Measurements from ENCODE around the gene DUT.

DUT gene

GRCh38 chr15:48309740-48310139, 21.5 kb upstream of the DUT start:
- TF ChIP-seq CTCF (IDR thresholded peaks at IDR 0.05; ENCODE audit: insufficient read depth, missing control alignments), result no peak
- no peak for FAIRE-seq
- no peak for DNase-seq (ENCODE audit: insufficient read length, low spot score)

DNA sequence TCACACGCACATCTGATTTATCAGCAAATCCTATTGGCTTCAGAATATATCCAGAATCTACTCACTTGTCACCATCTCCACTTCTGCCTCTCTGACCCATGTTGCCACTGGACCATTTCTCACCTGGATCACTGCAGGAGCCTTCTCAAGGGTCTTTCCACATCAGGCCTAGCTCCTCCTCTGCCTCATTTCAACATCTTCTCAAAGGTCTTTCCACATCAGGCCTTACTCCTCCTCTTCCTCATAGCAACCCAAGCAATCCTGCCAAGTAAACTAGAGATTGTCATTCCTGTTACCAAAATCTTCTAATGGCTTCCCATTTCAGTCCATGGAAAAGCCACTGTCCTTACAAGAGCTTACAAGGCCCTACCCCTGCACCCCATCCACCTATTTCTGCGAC, 18.0 kb upstream of the DUT start:
- FAIRE-seq, result no peak

GRCh38 chr15:48315041-48315440, 16.2 kb upstream of the DUT start:
- TF ChIP-seq CTCF (IDR thresholded peaks at IDR 0.05; ENCODE audit: insufficient read depth, missing control alignments), result no peak
- DNase-seq (ENCODE audit: insufficient read length, low spot score), result no peak
- FAIRE-seq, result no peak

More for the DNA sequence above, 18.0 kb upstream of the DUT start:
- DNase-seq (ENCODE audit: insufficient read length, low spot score), result no peak
- no peak for TF ChIP-seq CTCF (IDR thresholded peaks at IDR 0.05; ENCODE audit: insufficient read depth, missing control alignments)

DNA sequence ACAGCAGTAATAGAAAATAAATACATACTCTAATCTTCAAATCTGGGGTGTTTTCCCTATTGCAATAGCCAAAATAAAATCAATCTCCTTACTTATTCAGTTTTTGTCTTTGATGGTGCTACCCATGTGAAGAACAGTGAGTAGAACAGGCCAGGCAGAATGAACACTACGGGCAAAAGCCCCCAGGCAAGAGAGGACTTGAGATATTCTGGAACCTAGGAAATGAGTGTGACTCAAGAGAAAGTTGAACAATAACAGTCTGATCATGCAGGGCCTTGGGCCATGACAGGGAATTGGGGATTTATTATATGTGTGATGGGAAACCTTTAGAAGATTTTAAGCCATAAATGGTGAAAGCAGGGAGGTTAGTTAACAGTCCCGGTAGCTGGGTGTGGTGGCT, 14.0 kb upstream of the DUT start:
- TF ChIP-seq CTCF (IDR thresholded peaks at IDR 0.05; ENCODE audit: insufficient read depth, missing control alignments), result no peak
- DNase-seq (ENCODE audit: insufficient read length, low spot score) (no peak), FAIRE-seq (no peak)

- no peak for FAIRE-seq
- DNase-seq (ENCODE audit: insufficient read length, low spot score), result no peak
These were observed 13.1 kb upstream of the DUT start for GRCh38 chr15:48318131-48318530.

DNA sequence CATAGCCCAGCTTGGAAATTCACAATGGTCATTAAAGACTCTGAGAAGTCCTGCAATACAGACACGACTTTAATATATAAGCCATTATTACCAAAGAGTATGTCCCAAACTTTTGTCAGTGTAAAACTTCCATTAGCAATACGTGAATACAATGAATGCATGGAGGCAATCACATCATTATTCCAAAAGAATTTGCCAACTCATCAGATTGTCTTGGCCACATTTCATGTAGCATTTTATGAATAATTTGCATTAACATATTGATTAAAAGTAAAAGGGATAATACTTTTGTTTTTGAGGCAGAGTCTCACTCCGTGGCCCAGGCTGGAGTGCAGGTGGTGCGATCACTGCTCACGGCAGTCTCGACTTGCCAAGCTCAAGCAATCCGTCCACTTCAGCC, 7.9 kb upstream of the DUT start:
- FAIRE-seq, result no peak

More at GRCh38 chr15:48318131-48318530, 13.1 kb upstream of the DUT start:
- no peak for TF ChIP-seq CTCF (IDR thresholded peaks at IDR 0.05; ENCODE audit: insufficient read depth, missing control alignments)

DNA sequence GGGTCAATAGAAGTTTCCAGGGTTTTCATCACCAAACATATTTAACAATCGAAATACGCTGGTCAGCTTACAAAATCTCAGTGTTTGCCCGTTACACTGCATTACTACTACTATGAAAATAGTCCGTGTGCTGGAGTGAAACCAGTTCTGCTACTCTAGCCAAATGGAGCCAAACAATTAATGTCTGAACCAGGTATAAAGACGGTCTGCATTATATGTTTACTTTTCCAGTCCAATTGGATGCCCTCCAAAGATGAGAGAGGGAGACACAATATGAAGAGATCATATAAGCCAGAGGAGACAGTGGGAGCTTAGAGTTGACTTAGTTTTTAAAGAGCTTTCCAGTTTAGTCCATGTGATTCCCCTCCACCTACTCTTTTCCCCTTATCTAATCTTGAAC, 6.3 kb upstream of the DUT start:
- TF ChIP-seq CTCF (IDR thresholded peaks at IDR 0.05; ENCODE audit: insufficient read depth, missing control alignments), result no peak
- DNase-seq (ENCODE audit: insufficient read length, low spot score) (no peak), FAIRE-seq (no peak)

More for the DNA sequence above, 7.9 kb upstream of the DUT start:
- no peak for DNase-seq (ENCODE audit: insufficient read length, low spot score)
- no peak for TF ChIP-seq CTCF (IDR thresholded peaks at IDR 0.05; ENCODE audit: insufficient read depth, missing control alignments)

All from D721Med (cell line).